H1 (cell line): ENCODE data around the gene PARD3. TPM values are rescaled to one million over a fixed set of nuclear protein-coding genes. Genes with fewer than 3 reads are reported as not detected.

ENCODE experiments used
- CTCF ChIA-PET: fragments of 300-600 bp; sonication (Branson Sonifier 250); formaldehyde crosslinking; loops from one replicate; lab custom pipeline; 2021; ENCODE audit not compliant: partially characterized antibody; lab: Charles Lee
- POLR2A ChIA-PET: fragments of 300-600 bp; sonication (Branson Sonifier 250); formaldehyde crosslinking; loops from one replicate; lab custom pipeline; 2021; ENCODE audit warnings: inconsistent platforms; ENCODE audit not compliant: partially characterized antibody; lab: Charles Lee
- DNase-seq, 2 experiments: peaks; one replicate each; pipeline versions ENCODE4 v3.0.0 to v3.0.0-alpha.2; 2010 to 2022; ENCODE audit warnings: low spot score in 2 of 2, low read depth in 1 of 2, mixed read lengths in 1 of 2
- FAIRE-seq: peaks from 2 replicates; lab custom pipeline; 2011; peaks lifted over from hg19 to GRCh38; lab: Jason Lieb, UNC
- H2AFZ ChIP-seq: 2 replicates; pipeline ENCODE4 v1.8.1; 2012; ENCODE audit warnings: low read length, inconsistent platforms
- H2AK5ac ChIP-seq: 2 replicates; pipeline ENCODE4 v1.6.1; 2013; ENCODE audit warnings: low read depth, low read length
- H2BK120ac ChIP-seq: replicated peaks from 2 replicates; pipeline ENCODE3; 2013; ENCODE audit warnings: low read depth, low read length, inconsistent platforms
- H2BK12ac ChIP-seq: 2 replicates; pipeline ENCODE4 v1.6.1; 2013; ENCODE audit warnings: low read depth, low read length
- H2BK15ac ChIP-seq: 2 replicates; pipeline ENCODE4 v1.6.1; 2013; ENCODE audit warnings: low read length
- H2BK20ac ChIP-seq: 2 replicates; pipeline ENCODE4 v1.6.1; 2013; ENCODE audit warnings: low read length
- H2BK5ac ChIP-seq: 2 replicates; pipeline ENCODE4 v1.6.1; 2013; ENCODE audit warnings: low read depth, low read length
- H3K14ac ChIP-seq: 2 replicates; pipeline ENCODE4 v1.6.1; 2013; ENCODE audit warnings: inconsistent platforms; ENCODE audit not compliant: insufficient read length
- H3K18ac ChIP-seq: 2 replicates; pipeline ENCODE4 v1.6.1; 2013; ENCODE audit warnings: low read length; ENCODE audit errors: extremely low read depth
- H3K23ac ChIP-seq: 2 replicates; pipeline ENCODE4 v1.6.1; 2013; ENCODE audit warnings: inconsistent platforms; ENCODE audit not compliant: insufficient read length
- H3K23me2 ChIP-seq: 2 replicates; pipeline ENCODE4 v1.6.1; 2013; ENCODE audit warnings: low read depth, low read length
- H3K27ac ChIP-seq: 2 replicates; pipeline ENCODE4 v1.6.1; 2011; ENCODE audit warnings: low read depth, low read length, inconsistent platforms
- H3K27me3 ChIP-seq, 4 experiments: replicated peaks in 1 of 4; 1 replicate in 1 of 4; 2 replicates in 3 of 4; pipeline versions ENCODE4 v1.6.1 to v1.8.1; 2011 to 2013; ENCODE audit warnings: low read length in 3 of 4, mild to moderate bottlenecking in 3 of 4, inconsistent platforms in 2 of 4, mixed read lengths in 2 of 4, moderate library complexity in 1 of 4; ENCODE audit not compliant: control insufficient read depth in 3 of 4, insufficient read depth in 3 of 4; ENCODE audit errors: extremely low read depth in 1 of 4
- H3K36me3 ChIP-seq, 4 experiments: 2 replicates each; pipeline versions ENCODE4 v1.6.1 to v1.8.1; 2011 to 2013; ENCODE audit warnings: mild to moderate bottlenecking in 4 of 4, low read length in 3 of 4, moderate library complexity in 2 of 4, control low read depth in 1 of 4, inconsistent platforms in 1 of 4; ENCODE audit not compliant: insufficient read depth in 4 of 4, control insufficient read depth in 2 of 4
- H3K4ac ChIP-seq: replicated peaks from 2 replicates; pipeline ENCODE3; 2013; ENCODE audit warnings: low read length, low read depth, mixed read lengths, inconsistent platforms; ENCODE audit not compliant: insufficient read length
- H3K4me1 ChIP-seq, 4 experiments: replicated peaks in 1 of 4; 1 replicate in 1 of 4; 2 replicates in 3 of 4; pipeline versions ENCODE4 v1.6.1 to v1.8.1; 2011 to 2013; ENCODE audit warnings: low read length in 3 of 4, inconsistent platforms in 2 of 4, mixed read lengths in 1 of 4; ENCODE audit not compliant: insufficient read depth in 4 of 4, control insufficient read depth in 3 of 4
- H3K4me2 ChIP-seq, 2 experiments: 2 replicates each; pipeline versions ENCODE4 v1.6.1 to v1.8.1; 2011 to 2013; ENCODE audit warnings: low read depth in 2 of 2, low read length in 2 of 2, control low read depth in 1 of 2, inconsistent platforms in 1 of 2, mild to moderate bottlenecking in 1 of 2; ENCODE audit not compliant: insufficient read depth in 1 of 2
- H3K4me3 ChIP-seq, 4 experiments: fragments of 200-600, 300-600 bp in 1 of 4; sonication (generic), shearing (Covaris generic), sonication (Bioruptor Twin) in 1 of 4; 2 replicates each; pipeline versions ENCODE4 v1.5.1 to v1.8.1; 2011 to 2016; ENCODE audit warnings: low read length in 4 of 4, low read depth in 3 of 4, control low read depth in 2 of 4, inconsistent platforms in 2 of 4, mild to moderate bottlenecking in 2 of 4, mixed read lengths in 1 of 4, moderate library complexity in 1 of 4; ENCODE audit not compliant: insufficient read depth in 2 of 4; ENCODE audit errors: extremely low read depth in 1 of 4
- H3K56ac ChIP-seq: replicated peaks from 2 replicates; pipeline ENCODE3; 2013; ENCODE audit warnings: low read depth, mild to moderate bottlenecking, mixed read lengths, low read length, inconsistent platforms; ENCODE audit not compliant: insufficient read length
- H3K79me1 ChIP-seq: 2 replicates; pipeline ENCODE4 v1.6.1; 2013; ENCODE audit warnings: low read depth, low read length, control low read depth
- H3K79me2 ChIP-seq, 2 experiments: 2 replicates each; pipeline versions ENCODE4 v1.6.1 to v1.8.1; 2012 to 2013; ENCODE audit warnings: low read length in 2 of 2, mild to moderate bottlenecking in 2 of 2, inconsistent platforms in 1 of 2; ENCODE audit not compliant: insufficient read depth in 2 of 2, control insufficient read depth in 1 of 2
- H3K9ac ChIP-seq, 4 experiments: replicated peaks in 1 of 4; 1 replicate in 1 of 4; 2 replicates in 3 of 4; pipeline versions ENCODE4 v1.6.1 to v1.8.1; 2011 to 2013; ENCODE audit warnings: low read depth in 3 of 4, low read length in 3 of 4, control low read depth in 2 of 4, mild to moderate bottlenecking in 2 of 4, moderate library complexity in 2 of 4, inconsistent platforms in 1 of 4; ENCODE audit errors: extremely low read depth in 1 of 4
- H3K9me3 ChIP-seq, 2 experiments: 2 replicates each; pipeline versions ENCODE4 v1.6.1 to v1.8.1; 2012 to 2013; ENCODE audit warnings: mild to moderate bottlenecking in 2 of 2, moderate library complexity in 2 of 2, control low read depth in 1 of 2, inconsistent platforms in 1 of 2, low read depth in 1 of 2, low read length in 1 of 2, mixed read lengths in 1 of 2; ENCODE audit not compliant: insufficient read depth in 2 of 2
- H4K20me1 ChIP-seq, 2 experiments: replicated peaks in 1 of 2; 2 replicates each; pipeline versions ENCODE3 to v1.8.1; 2011 to 2013; ENCODE audit warnings: inconsistent platforms in 2 of 2, low read length in 2 of 2, mild to moderate bottlenecking in 1 of 2; ENCODE audit not compliant: insufficient read depth in 2 of 2, control insufficient read depth in 1 of 2
- H4K5ac ChIP-seq: 2 replicates; pipeline ENCODE4 v1.6.1; 2013; ENCODE audit warnings: low read length, low read depth, mixed read lengths, inconsistent platforms; ENCODE audit not compliant: insufficient read length
- H4K8ac ChIP-seq: 2 replicates; pipeline ENCODE4 v1.8.0; 2013; ENCODE audit warnings: mild to moderate bottlenecking, moderate library complexity, low read length, inconsistent platforms; ENCODE audit not compliant: insufficient read depth; ENCODE audit errors: extremely low read depth
- H4K91ac ChIP-seq: replicated peaks from 2 replicates; pipeline ENCODE3; 2013; ENCODE audit warnings: low read length, mixed read lengths, inconsistent platforms; ENCODE audit not compliant: insufficient read length
- CTBP2 ChIP-seq: IDR thresholded peaks from 2 replicates; pipeline ENCODE4 v1.7.0; 2011; ENCODE audit warnings: borderline replicate concordance, mild to moderate bottlenecking, moderate library complexity, mixed read lengths, low read length; ENCODE audit not compliant: insufficient read depth, insufficient read length
- HDAC2 ChIP-seq, 2 experiments: fragments of 300-600 bp in 1 of 2; sonication (generic) in 1 of 2; IDR thresholded peaks; 2 replicates each; pipeline ENCODE4 v1.6.1; 2011 to 2012; ENCODE audit warnings: low read depth in 2 of 2, low read length in 2 of 2, mild to moderate bottlenecking in 2 of 2, moderate library complexity in 2 of 2, borderline replicate concordance in 1 of 2, inconsistent platforms in 1 of 2
- NRF1 ChIP-seq: IDR thresholded peaks from 2 replicates; pipeline ENCODE4 v1.6.1; 2011; ENCODE audit warnings: mild to moderate bottlenecking, low read depth, low read length, improper control_type of control experiment
- POU5F1 ChIP-seq: IDR thresholded peaks from 2 replicates; pipeline ENCODE4 v1.6.1; 2011; ENCODE audit warnings: low read depth, mild to moderate bottlenecking, low read length, moderate library complexity
- SIRT6 ChIP-seq: IDR thresholded peaks from one replicate; pipeline ENCODE4 v1.7.1; 2012; ENCODE audit warnings: low read length, inconsistent platforms
- TAF1 ChIP-seq: IDR thresholded peaks from 2 replicates; pipeline ENCODE4 v1.6.1; 2011; ENCODE audit warnings: mild to moderate bottlenecking, low read depth, low read length
- YY1 ChIP-seq: IDR thresholded peaks from 2 replicates; pipeline ENCODE4 v1.6.1; 2011; ENCODE audit warnings: low read depth, mild to moderate bottlenecking, low read length
- ZNF274 ChIP-seq: IDR thresholded peaks from 2 replicates; pipeline ENCODE4 v1.7.0; 2012; ENCODE audit warnings: low read length, borderline replicate concordance; ENCODE audit errors: extremely low read depth
- WGBS, 2 experiments: shearing (Covaris generic) in 1 of 2; methylation state at CpG; one replicate each; pipeline versions ENCODE4 v1.1.6 to v1.1.7; 2013 to 2015; ENCODE audit warnings: low lambda C conversion rate in 2 of 2, mixed read lengths in 2 of 2, inconsistent platforms in 1 of 2, low coverage in 1 of 2, missing lambda C conversion rate in 1 of 2; ENCODE audit not compliant: insufficient replicate concordance in 2 of 2, insufficient coverage in 1 of 2, insufficient read length in 1 of 2; ENCODE audit errors: extremely low coverage in 1 of 2, missing lambda C conversion rate in 1 of 2; 5-methylcytosine and 5-hydroxymethylcytosine counted together
- polyA plus RNA-seq, 7 experiments: library from polyadenylated mRNA; depleted of rRNA in 3 of 7; stranded (reverse) in 5 of 7; unstranded in 2 of 7; fragments of >200 nt in 5 of 7; fragments of 200-250 nt in 2 of 7; gene quantifications; 1 replicate in 5 of 7; 2 replicates in 1 of 7; 4 replicates in 1 of 7; pipeline versions ENCODE4 v1.2.1 to v1.2.3, GENCODE V29; 2011 to 2013; ENCODE audit warnings: missing spikeins in 2 of 7, mixed read lengths in 2 of 7
- total RNA-seq: library from RNA; stranded (reverse); fragmentation: NEBNext Ultra II Directional; extraction: Animal tissue kit (Norgen Biotek cat#: 25700); gene quantifications from 2 replicates; pipeline ENCODE4 v1.2.1, GENCODE V29; 2021

PARD3 gene
- total and polyA plus RNA-seq, 2 of the 8 experiments (the other 6 are each of a cell fraction or from before 2014, with no cell fraction given) = 19.7 to 49.1 TPM

DNA sequence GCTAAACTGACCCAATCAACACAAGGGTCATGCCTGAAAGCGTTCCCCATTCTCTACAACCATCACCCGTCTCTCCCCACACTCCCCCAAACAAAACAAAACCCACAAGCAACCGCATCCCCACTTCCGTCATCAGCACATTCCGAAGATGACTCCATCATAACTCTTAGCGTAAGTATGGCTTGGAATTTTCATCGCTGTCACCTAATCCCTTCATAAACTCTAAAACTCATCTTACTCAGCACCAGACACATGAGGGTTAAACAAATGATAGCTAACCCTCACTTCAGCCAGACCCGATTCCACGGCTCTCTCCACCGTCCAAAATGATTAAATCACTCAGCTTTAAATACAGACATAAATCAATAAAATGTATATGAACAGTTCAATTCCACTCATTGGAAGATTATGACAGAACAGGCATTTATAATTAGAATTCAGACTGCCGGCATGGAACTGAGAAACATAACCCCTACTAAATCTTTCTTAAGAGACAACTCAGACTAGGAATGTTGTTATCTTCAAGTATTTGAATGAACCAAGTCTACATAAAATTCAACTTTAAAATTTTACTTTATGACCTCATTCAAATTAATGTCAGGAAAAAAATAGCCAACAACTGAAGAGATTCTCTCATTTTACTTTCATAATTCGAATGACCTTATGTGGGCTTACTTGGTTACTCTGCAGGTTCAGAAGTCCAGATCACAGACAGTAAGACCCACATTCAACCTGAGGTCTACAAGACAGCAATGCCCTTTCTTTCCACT is 215.9 kb downstream of the PARD3 start:
- 0 out of 2 replicates have a peak overlapping the region, but pooled peaks have one; percentile 55 for H2AK5ac ChIP-seq
- no peak overlapping the region for H3K23ac ChIP-seq
- DNase-seq = no peak
- H3K4ac ChIP-seq = no peak overlapping the region
- H2BK20ac ChIP-seq = no peak overlapping the region
- no peak overlapping the region for H4K91ac ChIP-seq
- H2BK120ac ChIP-seq = no peak overlapping the region
- H2AFZ ChIP-seq = no peak overlapping the region
- CTCF ChIA-PET = interaction anchor here (0.6 to 1.6 kb wide), 6 partner anchors 11 to 1860 kb away, joined by 3 to 5 read pairs (median 3); no protein-coding TSS in a partner anchor
- 90% methylated on average over 12 of the region's 12 CpGs; no CpG with 5 or more reads in 1 of the 2 experiments for WGBS, 2 experiments
- H2BK12ac ChIP-seq = no peak overlapping the region
- H3K23me2 ChIP-seq = no peaks in the 10 kb centered on the region
- no peak overlapping the region; the same call in 1 of the 2 replicates for H2BK5ac ChIP-seq
- TF ChIP-seq ZNF274 = no peak
- TF ChIP-seq YY1 = no peak
- no peak for TF ChIP-seq TAF1
- no peak for TF ChIP-seq NRF1
- TF ChIP-seq SIRT6 = no peak
- no peak for TF ChIP-seq POU5F1
- TF ChIP-seq HDAC2 (IDR thresholded peaks at IDR 0.05; ENCODE audit: borderline replicate concordance in 1 of 2, low read depth in 2 of 2, low read length in 2 of 2) = no peak
- no peak for TF ChIP-seq CTBP2
- no peak overlapping the region for H3K56ac ChIP-seq
- H4K8ac ChIP-seq = no peak overlapping the region
- H3K27me3 ChIP-seq = no peaks in the 10 kb centered on the region
- H3K79me2 ChIP-seq = peaks cover 0 to 53% of the 10 kb centered on the region in 2 experiments; a peak in 2 of 4 replicates
- no peak overlapping the region for H3K9ac ChIP-seq
- H3K18ac ChIP-seq = no peak overlapping the region; the same call in 1 of the 2 replicates
- H3K14ac ChIP-seq = no peak overlapping the region
- no peaks in the 10 kb centered on the region; the same call in 1 of the 2 replicates for H3K79me1 ChIP-seq
- H3K27ac ChIP-seq = no peak overlapping the region
- no peak for FAIRE-seq
- no peak overlapping the region for H2BK15ac ChIP-seq
- peaks cover 0 to 3% (median 2%) of the 10 kb centered on the region in 4 experiments; a peak in 2 of 7 replicates for H3K4me1 ChIP-seq
- H3K36me3 ChIP-seq = no peaks in the 10 kb centered on the region
- peaks cover 0 to 3% of the 10 kb centered on the region in 2 experiments for H4K20me1 ChIP-seq
- H3K4me2 ChIP-seq = no peak overlapping the region
- no peaks in the 10 kb centered on the region for H3K9me3 ChIP-seq
- H4K5ac ChIP-seq = no peak overlapping the region
- POLR2A ChIA-PET = interaction anchor here (0.6 kb wide), 1 partner anchor 20 kb away, joined by 3 read pairs; no protein-coding TSS in a partner anchor
- no peak overlapping the region for H3K4me3 ChIP-seq
